Esophagus muscularis mucosa (tissue), 3 donors: ENCODE measurements around the gene MITF.

Source experiments
- EP300 ChIP-seq: sonication (generic); formaldehyde crosslinking; IDR thresholded peaks from one replicate; pipeline ENCODE4 v1.6.1; 2017; ENCODE audit warnings: antibody characterized with exemption
- TF ChIP-seq, protein P1 (sequence below), 3 experiments: fragments of 200-600 bp in 2 of 3; fragments of 450-650 bp in 1 of 3; sonication (generic) in 2 of 3; IDR thresholded peaks; one replicate each; pipeline ENCODE4 v1.5.1; 2017 to 2019; ENCODE audit warnings: antibody characterized with exemption in 3 of 3, mild to moderate bottlenecking in 2 of 3, moderate library complexity in 1 of 3

DNA sequence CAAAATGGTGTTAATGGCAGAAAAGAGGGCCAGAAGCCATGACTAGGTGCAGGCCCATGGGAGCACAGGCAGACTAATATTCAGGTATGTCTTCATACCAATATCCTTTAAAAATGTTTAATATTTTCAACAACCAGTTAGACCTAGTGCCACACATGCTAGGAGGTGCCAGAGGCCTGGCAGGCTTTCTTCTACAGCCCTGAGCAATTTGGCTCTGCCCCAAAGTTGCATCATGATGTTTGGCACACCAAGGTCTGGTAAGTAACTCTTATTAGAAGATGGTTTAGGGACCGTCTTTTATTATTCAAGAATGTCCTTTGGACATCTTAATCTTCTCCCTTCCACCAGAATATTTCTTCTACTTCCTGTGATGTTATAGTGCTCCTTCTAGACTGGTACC is 34.8 kb downstream of the MITF start:
- TF ChIP-seq EP300 = no peak
- TF ChIP-seq, protein P1, sequence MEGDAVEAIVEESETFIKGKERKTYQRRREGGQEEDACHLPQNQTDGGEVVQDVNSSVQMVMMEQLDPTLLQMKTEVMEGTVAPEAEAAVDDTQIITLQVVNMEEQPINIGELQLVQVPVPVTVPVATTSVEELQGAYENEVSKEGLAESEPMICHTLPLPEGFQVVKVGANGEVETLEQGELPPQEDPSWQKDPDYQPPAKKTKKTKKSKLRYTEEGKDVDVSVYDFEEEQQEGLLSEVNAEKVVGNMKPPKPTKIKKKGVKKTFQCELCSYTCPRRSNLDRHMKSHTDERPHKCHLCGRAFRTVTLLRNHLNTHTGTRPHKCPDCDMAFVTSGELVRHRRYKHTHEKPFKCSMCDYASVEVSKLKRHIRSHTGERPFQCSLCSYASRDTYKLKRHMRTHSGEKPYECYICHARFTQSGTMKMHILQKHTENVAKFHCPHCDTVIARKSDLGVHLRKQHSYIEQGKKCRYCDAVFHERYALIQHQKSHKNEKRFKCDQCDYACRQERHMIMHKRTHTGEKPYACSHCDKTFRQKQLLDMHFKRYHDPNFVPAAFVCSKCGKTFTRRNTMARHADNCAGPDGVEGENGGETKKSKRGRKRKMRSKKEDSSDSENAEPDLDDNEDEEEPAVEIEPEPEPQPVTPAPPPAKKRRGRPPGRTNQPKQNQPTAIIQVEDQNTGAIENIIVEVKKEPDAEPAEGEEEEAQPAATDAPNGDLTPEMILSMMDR (IDR thresholded peaks at IDR 0.05) = no peak
